Suprapubic skin (tissue), 4 donors: Measurements from ENCODE around the gene ITPR2. TPM values are rescaled to one million over a fixed set of nuclear protein-coding genes. Genes with fewer than 3 reads are reported as not detected.

ENCODE experiments used
- DNase-seq, 2 donors: peaks; one replicate each; pipeline ENCODE4 v3.0.0-alpha.2; 2019; ENCODE audit warnings: low spot score in 2 of 2
- H3K27ac ChIP-seq: fragments of 200-600 bp; sonication (generic); one replicate; pipeline ENCODE4 v1.5.1; 2019
- H3K27me3 ChIP-seq: fragments of 200-600 bp; sonication (generic); one replicate; pipeline ENCODE4 v1.5.1; 2019
- H3K36me3 ChIP-seq: fragments of 200-600 bp; sonication (generic); one replicate; pipeline ENCODE4 v1.5.1; 2019
- H3K4me1 ChIP-seq: fragments of 200-600 bp; sonication (generic); one replicate; pipeline ENCODE4 v1.5.1; 2019
- H3K4me3 ChIP-seq: fragments of 200-600 bp; sonication (generic); one replicate; pipeline ENCODE4 v1.5.1; 2019; ENCODE audit warnings: mild to moderate bottlenecking
- H3K9me3 ChIP-seq: fragments of 200-600 bp; sonication (generic); one replicate; pipeline ENCODE4 v1.5.1; 2019
- CTCF ChIP-seq, 2 donors: fragments of 200-600 bp in 1 of 2; fragments of 450-650 bp in 1 of 2; sonication (generic) in 1 of 2; IDR thresholded peaks; one replicate each; pipeline ENCODE4 v1.5.1; 2016 to 2019; ENCODE audit warnings: antibody characterized with exemption in 2 of 2, mild to moderate bottlenecking in 1 of 2, moderate library complexity in 1 of 2
- EP300 ChIP-seq: sonication (generic); formaldehyde crosslinking; IDR thresholded peaks from one replicate; pipeline ENCODE4 v1.6.1; 2017; ENCODE audit warnings: antibody characterized with exemption
- POLR2A ChIP-seq, 2 donors: fragments of 450-650 bp; IDR thresholded peaks; one replicate each; pipeline ENCODE4 v1.6.1; 2017; ENCODE audit warnings: antibody characterized with exemption in 2 of 2, mild to moderate bottlenecking in 2 of 2, moderate library complexity in 2 of 2
- POLR2AphosphoS5 ChIP-seq, 3 donors: sonication (generic); formaldehyde crosslinking; IDR thresholded peaks; one replicate each; pipeline ENCODE4 v1.6.1; 2017; ENCODE audit warnings: antibody characterized with exemption in 3 of 3
- WGBS: methylation state at CpG from one replicate; pipeline ENCODE4 v1.1.5; 2018; 5-methylcytosine and 5-hydroxymethylcytosine counted together
- total RNA-seq, 4 donors: library from RNA; depleted of rRNA; stranded (reverse); fragments of >200 nt; gene quantifications; one replicate each; pipeline ENCODE4 v1.1.0, GENCODE V29; 2016

The ITPR2 gene
- total RNA-seq, 4 donors from 2014 or later, result 59.6 to 159 (median 72.1) TPM

GRCh38 chr12:26455936-26456574, 376.9 kb downstream of the ITPR2 start:
- no peak for DNase-seq
- Histone ChIP-seq H3K27me3 (no peaks in the 10 kb centered on the region), H3K9me3 (no peaks in the 10 kb centered on the region), H3K4me1 (no peaks in the 10 kb centered on the region), H3K36me3 (peaks cover 4% of the 10 kb centered on the region), H3K4me3 (no peak overlapping the region), H3K27ac (no peak overlapping the region)
- WGBS, result 52% methylated on average over 3 of the region's 3 CpGs
- no peak for TF ChIP-seq EP300
- TF ChIP-seq POLR2A (IDR thresholded peaks at IDR 0.05), result no peak
- no peak for TF ChIP-seq POLR2AphosphoS5 (IDR thresholded peaks at IDR 0.05)
- TF ChIP-seq CTCF (IDR thresholded peaks at IDR 0.05), result no peak

- no peaks in the 10 kb centered on the region for H3K27me3 ChIP-seq
- H3K27ac ChIP-seq, result no peak overlapping the region
- no peak for TF ChIP-seq POLR2A (IDR thresholded peaks at IDR 0.05)
- TF ChIP-seq EP300, result no peak
- no peak for TF ChIP-seq CTCF (IDR thresholded peaks at IDR 0.05)
- TF ChIP-seq POLR2AphosphoS5 (IDR thresholded peaks at IDR 0.05), result no peak
- no peak overlapping the region for H3K4me3 ChIP-seq
- no peaks in the 10 kb centered on the region for H3K36me3 ChIP-seq
- no peaks in the 10 kb centered on the region for H3K4me1 ChIP-seq
- DNase-seq, result no peak
- no peaks in the 10 kb centered on the region for H3K9me3 ChIP-seq
- 91% methylated on average over 3 of the region's 3 CpGs for WGBS
These were observed 379.7 kb downstream of the ITPR2 start for GRCh38 chr12:26453246-26453645.

- DNase-seq, result no peak
- H3K36me3 ChIP-seq, result no peaks in the 10 kb centered on the region
- no peak overlapping the region for H3K27ac ChIP-seq
- TF ChIP-seq POLR2AphosphoS5 (IDR thresholded peaks at IDR 0.05) (no peak), CTCF (IDR thresholded peaks at IDR 0.05) (no peak), POLR2A (IDR thresholded peaks at IDR 0.05) (no peak), EP300 (no peak)
- H3K4me3 ChIP-seq, result no peak overlapping the region
- no peaks in the 10 kb centered on the region for H3K4me1 ChIP-seq
- 83% methylated on average over 6 of the region's 6 CpGs for WGBS
- no peaks in the 10 kb centered on the region for H3K27me3 ChIP-seq
- no peaks in the 10 kb centered on the region for H3K9me3 ChIP-seq
These were observed 380.5 kb downstream of the ITPR2 start for GRCh38 chr12:26452511-26452910.

GRCh38 chr12:26451763-26452162, 381.2 kb downstream of the ITPR2 start:
- H3K27me3 ChIP-seq, result no peaks in the 10 kb centered on the region
- TF ChIP-seq CTCF (IDR thresholded peaks at IDR 0.05) (no peak), POLR2AphosphoS5 (IDR thresholded peaks at IDR 0.05) (no peak), EP300 (no peak), POLR2A (IDR thresholded peaks at IDR 0.05) (no peak)
- 83% methylated on average over 4 of the region's 4 CpGs for WGBS

GRCh38 chr12:26445909-26446308, 387.1 kb downstream of the ITPR2 start:
- 80% methylated on average over 2 of the region's 2 CpGs for WGBS
- TF ChIP-seq POLR2AphosphoS5 (IDR thresholded peaks at IDR 0.05) (no peak), POLR2A (IDR thresholded peaks at IDR 0.05) (no peak), CTCF (IDR thresholded peaks at IDR 0.05) (no peak), EP300 (no peak)
- DNase-seq, result no peak

More at GRCh38 chr12:26451763-26452162, 381.2 kb downstream of the ITPR2 start:
- no peak for DNase-seq
- H3K27ac ChIP-seq, result no peak overlapping the region
- H3K36me3 ChIP-seq, result no peaks in the 10 kb centered on the region
- no peaks in the 10 kb centered on the region for H3K9me3 ChIP-seq
- no peak overlapping the region for H3K4me3 ChIP-seq
- no peaks in the 10 kb centered on the region for H3K4me1 ChIP-seq

More at GRCh38 chr12:26445909-26446308, 387.1 kb downstream of the ITPR2 start:
- H3K27me3 ChIP-seq, result no peaks in the 10 kb centered on the region
- no peaks in the 10 kb centered on the region for H3K9me3 ChIP-seq
- H3K36me3 ChIP-seq, result peaks cover 16% of the 10 kb centered on the region
- H3K4me1 ChIP-seq, result no peaks in the 10 kb centered on the region
- no peak overlapping the region for H3K27ac ChIP-seq
- H3K4me3 ChIP-seq, result no peak overlapping the region
